ENCODE measurements around the gene BMP7. TPM values are rescaled to one million over a fixed set of nuclear protein-coding genes. Genes with fewer than 3 reads are reported as not detected.

BMP7 gene
- total and polyA plus RNA-seq, 2 of the 8 experiments (the other 6 are each of a cell fraction or from before 2014, with no cell fraction given), result 9.2 to 14.7 TPM

GRCh38 chr20:57230247-57230646, 36.2 kb downstream of the BMP7 start (continued):
- no peak for TF ChIP-seq CTCF (IDR thresholded peaks at IDR 0.05; ENCODE audit: control extremely low read depth in 1 of 3, insufficient read depth in 1 of 3, low read depth in 1 of 3, low read length in 3 of 3)
- TF ChIP-seq MAFK (IDR thresholded peaks at IDR 0.05; ENCODE audit: low read depth, low read length), result no peak
- TF ChIP-seq RXRA (IDR thresholded peaks at IDR 0.05; ENCODE audit: insufficient read depth, low read depth, low read length), result no peak
- no peak for TF ChIP-seq GTF2F1 (IDR thresholded peaks at IDR 0.05; ENCODE audit: borderline replicate concordance, low read depth, low read length)

All from H1 (cell line).